HL-60 (cell line): ENCODE results near the gene ARL6.

Experiments
- GABPA ChIP-seq: IDR thresholded peaks from 2 replicates; pipeline ENCODE4 v1.6.1; 2012; ENCODE audit warnings: low read depth
- POLR2AphosphoS5 ChIP-seq: IDR thresholded peaks from 2 replicates; pipeline ENCODE4 v1.6.1; 2012; ENCODE audit warnings: low read depth
- SPI1 ChIP-seq: IDR thresholded peaks from 2 replicates; pipeline ENCODE4 v1.6.1; 2012; ENCODE audit warnings: low read depth, mild to moderate bottlenecking, borderline replicate concordance
- TF ChIP-seq, protein P1 (sequence below): IDR thresholded peaks from one replicate; pipeline ENCODE4 v1.5.1; 2011; ENCODE audit warnings: low read length, control low read depth, inconsistent platforms; ENCODE audit not compliant: insufficient read depth
- TF ChIP-seq, protein P2 (sequence below): IDR thresholded peaks from 2 replicates; pipeline ENCODE4 v1.6.1; 2012; ENCODE audit warnings: low read depth; ENCODE audit not compliant: insufficient replicate concordance

DNA sequence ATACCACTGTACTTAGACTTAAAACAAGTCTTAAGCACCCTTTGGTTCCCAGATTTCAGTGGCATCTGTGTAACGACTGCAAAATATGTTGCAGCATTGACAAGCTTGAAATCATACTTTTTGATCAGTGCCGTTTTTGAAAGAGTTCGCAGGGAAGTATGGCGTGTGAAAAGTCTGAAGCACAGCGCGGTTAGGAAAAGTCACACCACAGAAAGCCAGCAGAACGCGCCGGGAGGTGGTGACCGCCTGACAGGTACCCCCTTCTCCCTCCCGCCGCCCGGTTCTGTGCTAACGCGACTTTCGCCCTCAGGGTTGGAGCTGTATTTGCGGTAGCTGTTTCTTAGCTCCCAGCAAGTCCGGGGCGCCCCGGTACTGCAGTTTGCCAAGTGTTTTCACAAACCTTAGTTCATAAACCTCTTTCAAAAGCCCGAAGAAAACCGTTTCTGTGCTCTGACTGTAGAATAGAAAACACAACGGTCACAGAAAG, 56.8 kb downstream of the ARL6 start:
- TF ChIP-seq, protein P1, sequence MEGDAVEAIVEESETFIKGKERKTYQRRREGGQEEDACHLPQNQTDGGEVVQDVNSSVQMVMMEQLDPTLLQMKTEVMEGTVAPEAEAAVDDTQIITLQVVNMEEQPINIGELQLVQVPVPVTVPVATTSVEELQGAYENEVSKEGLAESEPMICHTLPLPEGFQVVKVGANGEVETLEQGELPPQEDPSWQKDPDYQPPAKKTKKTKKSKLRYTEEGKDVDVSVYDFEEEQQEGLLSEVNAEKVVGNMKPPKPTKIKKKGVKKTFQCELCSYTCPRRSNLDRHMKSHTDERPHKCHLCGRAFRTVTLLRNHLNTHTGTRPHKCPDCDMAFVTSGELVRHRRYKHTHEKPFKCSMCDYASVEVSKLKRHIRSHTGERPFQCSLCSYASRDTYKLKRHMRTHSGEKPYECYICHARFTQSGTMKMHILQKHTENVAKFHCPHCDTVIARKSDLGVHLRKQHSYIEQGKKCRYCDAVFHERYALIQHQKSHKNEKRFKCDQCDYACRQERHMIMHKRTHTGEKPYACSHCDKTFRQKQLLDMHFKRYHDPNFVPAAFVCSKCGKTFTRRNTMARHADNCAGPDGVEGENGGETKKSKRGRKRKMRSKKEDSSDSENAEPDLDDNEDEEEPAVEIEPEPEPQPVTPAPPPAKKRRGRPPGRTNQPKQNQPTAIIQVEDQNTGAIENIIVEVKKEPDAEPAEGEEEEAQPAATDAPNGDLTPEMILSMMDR = no peak
- TF ChIP-seq SPI1 (no peak), POLR2AphosphoS5 (no peak), GABPA (no peak)
- TF ChIP-seq, protein P2, sequence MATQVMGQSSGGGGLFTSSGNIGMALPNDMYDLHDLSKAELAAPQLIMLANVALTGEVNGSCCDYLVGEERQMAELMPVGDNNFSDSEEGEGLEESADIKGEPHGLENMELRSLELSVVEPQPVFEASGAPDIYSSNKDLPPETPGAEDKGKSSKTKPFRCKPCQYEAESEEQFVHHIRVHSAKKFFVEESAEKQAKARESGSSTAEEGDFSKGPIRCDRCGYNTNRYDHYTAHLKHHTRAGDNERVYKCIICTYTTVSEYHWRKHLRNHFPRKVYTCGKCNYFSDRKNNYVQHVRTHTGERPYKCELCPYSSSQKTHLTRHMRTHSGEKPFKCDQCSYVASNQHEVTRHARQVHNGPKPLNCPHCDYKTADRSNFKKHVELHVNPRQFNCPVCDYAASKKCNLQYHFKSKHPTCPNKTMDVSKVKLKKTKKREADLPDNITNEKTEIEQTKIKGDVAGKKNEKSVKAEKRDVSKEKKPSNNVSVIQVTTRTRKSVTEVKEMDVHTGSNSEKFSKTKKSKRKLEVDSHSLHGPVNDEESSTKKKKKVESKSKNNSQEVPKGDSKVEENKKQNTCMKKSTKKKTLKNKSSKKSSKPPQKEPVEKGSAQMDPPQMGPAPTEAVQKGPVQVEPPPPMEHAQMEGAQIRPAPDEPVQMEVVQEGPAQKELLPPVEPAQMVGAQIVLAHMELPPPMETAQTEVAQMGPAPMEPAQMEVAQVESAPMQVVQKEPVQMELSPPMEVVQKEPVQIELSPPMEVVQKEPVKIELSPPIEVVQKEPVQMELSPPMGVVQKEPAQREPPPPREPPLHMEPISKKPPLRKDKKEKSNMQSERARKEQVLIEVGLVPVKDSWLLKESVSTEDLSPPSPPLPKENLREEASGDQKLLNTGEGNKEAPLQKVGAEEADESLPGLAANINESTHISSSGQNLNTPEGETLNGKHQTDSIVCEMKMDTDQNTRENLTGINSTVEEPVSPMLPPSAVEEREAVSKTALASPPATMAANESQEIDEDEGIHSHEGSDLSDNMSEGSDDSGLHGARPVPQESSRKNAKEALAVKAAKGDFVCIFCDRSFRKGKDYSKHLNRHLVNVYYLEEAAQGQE = no peak
